ENCODE data around the gene CLCNKB.
"Not testable (repeated sequence)": the region's sequence is repeated elsewhere in the genome, so short reads cannot be mapped to it uniquely, and the experiment has no call there.

CLCNKB gene

GRCh38 chr1:16036461-16036860, 7.1 kb upstream of the CLCNKB start:
- not testable (repeated sequence) for DNase-seq

- DNase-seq, result no peak
Observed at GRCh38 chr1:16038620-16038912, 5.0 kb upstream of the CLCNKB start.

GRCh38 chr1:16039871-16040270, 3.7 kb upstream of the CLCNKB start:
- DNase-seq, result not testable (repeated sequence)

DNA sequence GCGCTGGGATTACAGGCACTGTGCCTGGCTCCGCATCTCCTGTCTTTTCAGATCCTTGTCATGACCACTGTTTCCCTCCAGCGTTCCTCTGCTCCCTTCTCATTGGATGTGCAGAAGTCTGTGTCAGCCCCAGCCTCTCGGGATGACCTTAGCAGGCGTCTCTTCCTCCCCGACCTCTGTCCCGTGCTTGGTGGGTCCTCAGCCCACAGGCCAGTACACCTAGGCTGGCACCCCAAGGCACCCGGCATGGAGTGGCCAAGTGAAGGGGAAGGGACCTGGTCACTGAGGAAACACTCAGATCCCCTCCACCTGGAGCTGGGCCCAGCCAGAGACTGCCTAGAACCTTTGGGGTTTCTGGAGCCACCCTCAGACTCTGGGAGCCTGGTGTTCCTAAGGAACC, 2.4 kb upstream of the CLCNKB start:
- DNase-seq, result no peak

- no peak for DNase-seq
Observed at GRCh38 chr1:16042096-16042495, 1.5 kb upstream of the CLCNKB start.

DNA sequence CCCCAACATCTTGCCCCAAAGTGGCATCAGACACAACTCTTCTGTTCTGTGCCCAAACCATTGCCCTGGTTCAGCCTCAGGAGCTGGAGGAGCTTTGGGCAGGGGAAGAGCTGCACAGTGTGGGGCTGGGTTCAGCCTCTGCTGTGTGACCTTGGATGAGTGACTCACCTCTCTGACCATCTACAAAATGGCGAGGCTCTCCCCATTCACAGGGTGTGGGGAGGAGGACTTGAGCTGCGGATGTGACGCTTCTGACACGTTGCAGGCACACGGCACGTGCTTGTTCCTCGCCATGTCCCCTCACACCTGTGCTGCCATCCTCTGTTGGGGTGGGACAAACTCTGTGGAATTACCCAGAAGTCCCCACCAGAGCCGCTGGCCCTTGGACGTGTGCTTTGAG, 928 bp upstream of the CLCNKB start:
- not testable (repeated sequence) for DNase-seq

GRCh38 chr1:16043950-16044349, 368 bp downstream of the CLCNKB start:
- DNase-seq, result no peak

GRCh38 chr1:16046842-16047241, 3.3 kb downstream of the CLCNKB start:
- no peak for DNase-seq

- no peak for DNase-seq
Observed at GRCh38 chr1:16047791-16048475, 4.4 kb downstream of the CLCNKB start.

DNA sequence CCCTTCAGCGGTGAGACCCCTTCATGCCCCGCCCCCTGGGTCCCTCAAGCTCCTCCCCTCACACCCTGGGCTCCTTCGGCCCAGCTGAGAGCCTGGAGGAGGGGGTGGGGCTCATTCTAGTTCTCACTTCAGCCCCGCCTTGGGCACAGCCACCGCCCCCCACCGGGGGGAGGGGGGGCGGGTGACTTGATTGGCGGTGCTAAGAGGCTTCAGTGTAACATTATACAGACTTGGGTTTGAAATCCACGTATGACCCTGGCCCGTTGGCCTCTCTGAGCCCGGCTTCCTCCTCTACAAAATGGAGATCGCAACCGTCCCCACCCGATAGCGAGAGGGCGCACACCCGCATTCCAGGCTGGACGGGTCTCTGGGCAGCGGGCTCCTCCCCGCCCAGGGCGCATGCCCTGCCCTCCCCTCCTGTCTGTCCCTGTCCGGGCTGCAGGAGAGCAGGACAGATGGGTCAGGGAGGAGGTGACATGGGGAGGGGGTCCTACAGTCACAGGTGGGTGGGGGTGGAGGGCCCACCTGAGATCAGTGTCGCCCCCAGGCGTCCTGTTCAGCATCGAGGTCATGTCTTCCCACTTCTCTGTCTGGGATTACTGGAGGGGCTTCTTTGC, 5.1 kb downstream of the CLCNKB start:
- peak; percentile 62 to 63 for DNase-seq

- DNase-seq, result no peak
Observed at GRCh38 chr1:16050328-16050727, 6.7 kb downstream of the CLCNKB start.

DNA sequence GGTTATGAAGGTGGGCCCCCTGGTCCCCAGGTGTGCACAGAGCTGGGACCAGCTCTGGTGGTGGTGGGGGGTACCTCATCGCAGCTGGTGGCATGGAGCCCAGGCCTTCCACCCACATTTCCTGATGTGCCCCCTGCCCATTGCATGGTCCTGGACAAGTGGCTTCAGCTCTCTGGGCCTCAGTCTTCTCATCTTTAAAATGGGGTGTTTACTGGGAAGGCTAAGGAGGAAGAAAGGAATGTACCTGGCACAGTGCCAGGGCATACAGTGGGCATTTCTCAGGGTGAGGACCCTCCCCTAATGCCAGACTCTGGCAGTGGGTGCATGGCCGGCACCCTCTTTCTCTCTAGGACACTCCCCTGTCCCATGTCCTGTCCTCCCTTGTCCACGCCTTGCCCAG, 7.5 kb downstream of the CLCNKB start:
- no peak for DNase-seq

- DNase-seq, result not testable (repeated sequence)
Observed at GRCh38 chr1:16051949-16052348, 8.4 kb downstream of the CLCNKB start.

DNA sequence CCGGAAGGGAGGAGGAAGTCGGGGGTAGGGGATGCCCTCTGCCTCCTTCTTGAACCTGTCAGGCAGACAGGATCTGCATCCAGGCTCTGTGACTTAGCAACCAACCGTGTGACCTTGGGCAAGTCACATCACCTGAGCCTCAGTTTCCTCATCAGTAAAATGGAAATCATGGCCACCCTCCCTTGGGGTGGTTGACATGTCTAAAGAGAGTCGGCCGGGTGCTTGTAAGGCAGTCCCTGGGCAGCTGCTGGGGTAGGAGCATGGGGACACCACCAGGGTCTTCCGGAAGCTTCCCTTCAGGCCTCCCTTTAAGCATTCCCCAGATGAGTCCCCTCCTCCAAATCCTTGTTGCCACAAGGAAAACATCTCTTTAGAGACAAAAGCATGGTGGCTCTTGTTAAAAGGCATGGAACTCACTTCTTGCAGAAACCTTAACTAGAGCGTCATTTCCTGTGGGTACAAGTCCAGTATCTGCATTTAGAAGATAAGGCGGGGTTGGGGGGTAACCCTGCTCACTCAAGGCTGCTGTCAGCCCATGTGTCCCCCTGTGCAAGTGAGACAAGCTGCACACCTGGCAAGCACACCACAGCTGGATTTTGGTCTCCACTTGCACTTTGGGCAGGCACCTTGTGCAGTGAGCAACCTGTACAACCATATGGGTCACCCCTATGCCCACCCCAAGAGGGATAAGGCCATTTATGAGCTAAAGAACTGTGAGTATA, 10.4 kb downstream of the CLCNKB start:
- no peak for DNase-seq

DNA sequence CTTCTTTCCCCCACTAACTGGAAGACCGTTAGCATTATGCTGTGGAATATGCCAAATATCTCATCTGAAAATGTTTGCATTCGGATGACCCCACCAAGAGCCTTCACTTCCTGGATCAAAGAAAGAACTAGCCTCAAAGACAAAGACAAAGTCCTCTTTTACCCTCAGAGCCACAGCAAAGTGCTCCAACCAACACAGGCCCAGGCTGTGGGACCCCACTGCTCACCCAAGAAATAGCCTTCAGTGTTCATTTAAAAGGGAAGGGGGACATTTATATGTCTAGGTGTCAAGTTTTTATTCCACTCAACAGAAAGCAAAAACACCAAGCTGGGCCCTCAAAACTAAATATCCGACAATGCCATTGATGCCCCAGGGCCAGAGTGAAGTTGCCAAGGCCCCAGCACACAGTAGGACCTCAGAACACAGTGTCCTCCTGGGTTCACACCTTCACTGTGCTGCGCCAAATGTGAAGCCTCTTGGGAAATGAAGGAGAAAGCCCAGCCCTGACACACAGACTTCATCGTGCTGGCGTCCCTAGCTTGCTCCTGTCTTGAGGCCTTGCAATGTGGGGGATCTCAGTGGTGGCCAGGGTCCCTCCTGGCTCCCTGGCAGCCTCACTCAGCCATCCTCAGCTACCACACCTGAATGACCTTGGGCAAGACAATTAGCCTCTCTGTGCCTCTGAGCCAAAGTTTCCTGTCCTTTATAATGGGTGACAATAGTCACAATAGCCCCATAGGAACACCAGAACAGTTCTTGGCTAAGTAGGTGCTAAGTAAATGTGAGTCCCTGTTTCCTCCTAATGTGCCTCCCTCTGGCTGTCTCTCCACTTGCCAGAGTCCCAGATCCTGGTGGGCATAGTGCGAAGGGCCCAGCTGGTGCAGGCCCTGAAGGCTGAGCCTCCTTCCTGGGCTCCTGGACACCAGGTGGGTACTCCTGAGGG, 11.3 kb downstream of the CLCNKB start:
- no peak for DNase-seq

GRCh38 chr1:16055613-16056520, 12.3 kb downstream of the CLCNKB start:
- DNase-seq, result peak; percentile 92 to 93

DNA sequence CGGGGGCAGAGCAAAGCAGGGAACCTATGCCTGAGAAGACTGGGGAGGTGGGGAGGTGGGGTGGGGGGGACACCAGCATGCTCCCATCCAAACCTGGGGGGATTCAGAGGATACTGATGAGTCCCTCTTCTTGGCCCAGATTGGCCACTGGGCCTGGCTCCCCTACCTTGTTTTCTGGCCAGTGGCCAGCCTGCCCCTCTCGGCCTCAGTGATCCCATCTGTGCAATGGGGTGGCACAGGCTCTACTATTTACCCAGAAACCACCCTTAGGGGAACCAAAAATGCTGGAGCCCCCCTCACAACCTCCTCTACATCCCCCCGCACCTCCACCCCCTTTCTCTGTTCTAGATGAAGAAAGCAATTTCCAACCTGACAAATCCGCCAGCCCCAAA, 12.9 kb downstream of the CLCNKB start:
- not testable (repeated sequence) for DNase-seq

DNA sequence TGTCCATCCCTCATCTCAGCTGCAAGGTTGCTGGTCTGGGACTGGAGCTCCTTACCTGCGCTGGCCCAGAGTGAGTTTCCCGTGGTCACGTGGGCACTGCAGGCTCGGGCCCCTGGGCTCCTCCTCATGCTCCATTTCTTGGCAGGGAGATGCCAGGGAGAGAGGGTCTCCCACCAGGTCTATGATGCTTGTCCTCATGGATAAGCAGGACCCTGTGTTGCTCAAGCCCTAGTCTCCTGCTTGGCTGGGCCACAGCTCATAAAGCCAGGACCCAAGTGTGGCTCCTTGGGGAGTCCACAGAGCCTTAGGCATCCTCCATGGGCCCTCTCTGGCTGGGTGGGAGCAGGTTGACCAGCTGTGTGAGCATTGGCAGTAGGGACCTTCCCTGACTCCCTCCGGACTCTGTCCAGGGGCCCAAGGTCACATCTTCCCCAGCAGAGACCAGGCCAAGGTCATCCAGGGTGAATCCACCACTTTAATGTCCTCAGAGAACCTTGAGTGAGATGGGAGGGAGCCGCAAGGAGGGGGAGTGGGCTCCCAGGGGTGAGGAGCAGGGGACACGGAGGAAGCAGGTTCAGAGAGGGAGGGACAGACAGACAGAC, 13.8 kb downstream of the CLCNKB start:
- not testable (repeated sequence) for DNase-seq

DNA sequence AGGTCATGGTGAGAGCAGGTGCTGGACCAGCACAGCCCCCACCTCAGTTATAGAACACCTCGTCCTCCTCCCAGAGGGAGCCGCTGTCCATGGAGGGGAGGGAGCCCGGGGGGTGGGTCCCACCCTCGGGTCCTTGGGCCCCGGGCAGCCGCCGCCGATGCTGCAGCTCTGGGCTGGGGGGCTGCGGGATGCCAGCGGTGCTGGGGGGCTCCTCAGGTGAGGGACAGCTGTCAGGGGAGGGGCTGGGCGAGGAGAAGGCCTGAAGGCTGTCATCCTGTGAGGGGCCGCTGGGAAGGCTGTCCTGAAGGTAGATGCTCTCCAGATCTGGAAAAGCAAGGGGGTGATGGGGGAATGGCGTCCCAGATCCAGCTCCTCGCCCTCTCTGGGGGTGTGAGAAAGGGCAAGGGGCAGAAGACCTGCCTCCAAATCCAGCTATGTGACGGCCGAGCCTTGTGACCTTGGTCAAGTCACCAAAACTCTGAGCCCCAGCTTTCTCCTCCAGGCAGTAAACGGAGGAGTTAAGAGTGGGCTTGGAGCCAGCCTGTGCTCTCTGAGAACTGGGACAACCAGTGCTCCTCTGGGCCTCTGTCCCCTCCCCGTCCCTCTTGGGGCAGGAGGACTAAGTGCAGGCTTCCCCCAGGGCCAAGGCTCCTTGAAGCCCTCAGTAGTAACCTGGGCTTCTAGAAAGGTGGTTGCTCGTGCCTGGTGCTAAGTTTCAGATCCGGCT, 15.0 kb downstream of the CLCNKB start:
- not testable (repeated sequence) for DNase-seq

DNA sequence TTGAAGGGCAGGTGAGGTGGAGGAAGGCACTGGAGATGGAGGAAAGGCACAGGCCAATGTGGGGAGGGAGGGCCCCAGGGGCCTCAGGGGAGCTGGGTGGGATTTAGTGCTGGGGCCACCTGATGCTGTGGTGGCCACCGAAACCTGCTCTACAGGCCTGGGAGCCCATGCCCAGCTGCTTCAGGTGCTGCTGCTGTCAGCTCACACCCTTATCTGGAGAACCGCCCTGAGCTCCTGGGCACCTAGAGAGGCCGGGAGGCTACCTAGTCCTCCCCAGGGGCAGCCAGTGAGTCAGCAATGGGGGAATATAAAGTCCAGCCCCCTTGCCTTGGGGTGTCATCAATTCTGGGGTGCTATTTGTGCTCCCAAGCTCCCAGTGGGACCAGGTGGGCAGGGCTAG, 17.7 kb downstream of the CLCNKB start:
- DNase-seq, result no peak

All from activated T-cell treated with anti-CD3 and anti-CD28 coated beads, Interleukin-2, amount 50 U/mL, for 48 hours (primary cell).